Right ventricle myocardium superior (tissue), 1 donor: ENCODE measurements around the gene BTBD1. TPM values are rescaled to one million over a fixed set of nuclear protein-coding genes. Genes with fewer than 3 reads are reported as not detected.
A peak's percentile ranks its signal among the peaks of the same experiment; 100 is the strongest.
"Not testable (repeated sequence)": the region's sequence is repeated elsewhere in the genome, so short reads cannot be mapped to it uniquely, and the experiment has no call there.

ENCODE experiments used
- ATAC-seq: fragments of 200-7000 bp; cut with Tn5 transposase; one replicate; pipeline ENCODE4 v1.9.1; 2020; ENCODE audit warnings: mild to moderate bottlenecking; ENCODE audit not compliant: poor library complexity
- DNase-seq: peaks from one replicate; pipeline ENCODE4 v3.0.0-alpha.2; 2020
- intact Hi-C: fragments of 100-400 bp; cut with DNase I; formaldehyde crosslinking; loops from one replicate; pipeline ENCODE4 v1.11.2; 2022
- total RNA-seq: library from RNA; stranded (reverse); fragmentation: NEBNext Ultra II Directional; extraction: Animal tissue kit (Norgen Biotek cat#: 25700); gene quantifications from one replicate; pipeline ENCODE4 v1.2.1, GENCODE V29; 2021
- donor health status: DM: no; HTN: yes; CAD: no; lungs with severe emphysema.

BTBD1 gene
- total RNA-seq, 1 donor from 2014 or later: 158 TPM

GRCh38 chr15:83066034-83066733 lies 868 bp downstream of the BTBD1 start:
- intact Hi-C loops: no loop called here
- no peak for DNase-seq
- no peak for ATAC-seq

GRCh38 chr15:83065431-83065830 lies 1.6 kb downstream of the BTBD1 start:
- DNase-seq: no peak
- ATAC-seq: no peak
- intact Hi-C loops: no loop called here

- DNase-seq: no peak
- ATAC-seq: no peak
- intact Hi-C loops: no loop called here
Measured at GRCh38 chr15:83064859-83065258, 2.2 kb downstream of the BTBD1 start.

- intact Hi-C loops: no loop called here
- ATAC-seq (no peak), DNase-seq (no peak)
Measured at GRCh38 chr15:83063551-83063950, 3.5 kb downstream of the BTBD1 start.

- intact Hi-C loops: no loop called here
- DNase-seq (no peak), ATAC-seq (no peak)
Measured at GRCh38 chr15:83062768-83063180, 4.3 kb downstream of the BTBD1 start.

- intact Hi-C loops: no loop called here
- DNase-seq (no peak), ATAC-seq (no peak)
Measured at GRCh38 chr15:83061680-83062079, 5.4 kb downstream of the BTBD1 start.

GRCh38 chr15:83057696-83058376 lies 9.2 kb downstream of the BTBD1 start:
- intact Hi-C loops: no loop called here
- DNase-seq: no peak
- ATAC-seq: peak; percentile 70

- DNase-seq: no peak
- intact Hi-C loops: no loop called here
- no peak for ATAC-seq
Measured at GRCh38 chr15:83057002-83057401, 10.1 kb downstream of the BTBD1 start.

GRCh38 chr15:83053151-83053550 lies 13.9 kb downstream of the BTBD1 start:
- ATAC-seq (no peak), DNase-seq (no peak)
- intact Hi-C loops: no loop called here

GRCh38 chr15:83046558-83047127 lies 20.4 kb downstream of the BTBD1 start:
- intact Hi-C loops: no loop called here
- DNase-seq: no peak
- ATAC-seq: no peak

- ATAC-seq: no peak
- intact Hi-C loops: no loop called here
- no peak for DNase-seq
Measured at GRCh38 chr15:83044156-83044555, 22.9 kb downstream of the BTBD1 start.

- ATAC-seq: no peak
- intact Hi-C loops: no loop called here
- no peak for DNase-seq
Measured at GRCh38 chr15:83039206-83039605, 27.8 kb downstream of the BTBD1 start.

GRCh38 chr15:83036253-83036652 lies 30.8 kb downstream of the BTBD1 start:
- ATAC-seq (no peak), DNase-seq (no peak)
- intact Hi-C loops: no loop called here

GRCh38 chr15:83031234-83031633 lies 35.8 kb downstream of the BTBD1 start:
- intact Hi-C loops, DNase-seq, ATAC-seq: not testable (repeated sequence)

GRCh38 chr15:83030021-83030420 lies 37.0 kb downstream of the BTBD1 start:
- ATAC-seq (no peak), DNase-seq (no peak)
- intact Hi-C loops: no loop called here

GRCh38 chr15:83018436-83018835 lies 48.6 kb downstream of the BTBD1 start:
- no peak for ATAC-seq
- intact Hi-C loops: loop anchor here (10.0 kb wide), 1 partner anchor 86 kb away; the partner anchor contains the start of gene TM6SF1
- no peak for DNase-seq

GRCh38 chr15:83016906-83017305 lies 50.1 kb downstream of the BTBD1 start:
- no peak for DNase-seq
- ATAC-seq: no peak
- intact Hi-C loops: loop anchor here (10.0 kb wide), 1 partner anchor 88 kb away; the partner anchor contains the start of gene TM6SF1

GRCh38 chr15:83015361-83015760 lies 51.7 kb downstream of the BTBD1 start:
- ATAC-seq (no peak), DNase-seq (no peak)
- intact Hi-C loops: loop anchor here (10.0 kb wide), 1 partner anchor 89 kb away; the partner anchor contains the start of gene TM6SF1

GRCh38 chr15:83014205-83014653 lies 52.8 kb downstream of the BTBD1 start:
- ATAC-seq: no peak
- no peak for DNase-seq
- intact Hi-C loops: loop anchor here (10.0 kb wide), 1 partner anchor 91 kb away; the partner anchor contains the start of gene TM6SF1

GRCh38 chr15:83012636-83013035 lies 54.4 kb downstream of the BTBD1 start:
- DNase-seq (no peak), ATAC-seq (no peak)
- intact Hi-C loops: loop anchor here (10.0 kb wide), 1 partner anchor 92 kb away; the partner anchor contains the start of gene TM6SF1
